Measurements from ENCODE around the gene CD52.

GRCh38 chr1:26328597-26328996 lies 10.8 kb downstream of the CD52 start:
- no peak for TF ChIP-seq CTCF (IDR thresholded peaks at IDR 0.05)
- TF ChIP-seq POLR2AphosphoS5 (IDR thresholded peaks at IDR 0.05) = no peak

All from suprapubic skin (tissue), 3 donors.